Gastrocnemius medialis (tissue), 4 donors: ENCODE results near the gene PWP2. TPM values are rescaled to one million over a fixed set of nuclear protein-coding genes. Genes with fewer than 3 reads are reported as not detected.
A peak's percentile ranks its signal among the peaks of the same experiment; 100 is the strongest.
"Not testable (repeated sequence)": the region's sequence is repeated elsewhere in the genome, so short reads cannot be mapped to it uniquely, and the experiment has no call there.

ENCODE experiments used
- ATAC-seq, 2 donors: fragments of 150-250 bp; one replicate each; pipeline ENCODE4 v1.9.1; 2016
- DNase-seq, 2 donors: peaks; one replicate each; pipeline ENCODE4 v3.0.0-alpha.2; 2019
- H3K27ac ChIP-seq, 4 donors: fragments of 200-600 bp; sonication (generic); 1 replicate in 1 of 4; 2 replicates in 3 of 4; pipeline ENCODE4 v1.5.1; 2016 to 2018; ENCODE audit warnings: mild to moderate bottlenecking in 2 of 4, moderate library complexity in 1 of 4
- H3K27me3 ChIP-seq, 3 donors: fragments of 200-600 bp; sonication (generic) in 2 of 3; 1 replicate in 1 of 3; 2 replicates in 2 of 3; pipeline versions ENCODE4 v1.5.1 to v1.6.0; 2016 to 2019; ENCODE audit warnings: mild to moderate bottlenecking in 1 of 3, moderate library complexity in 1 of 3
- H3K36me3 ChIP-seq, 2 donors: fragments of 200-600 bp; sonication (generic) in 1 of 2; one replicate each; pipeline ENCODE4 v1.5.1; 2017 to 2018
- H3K4me1 ChIP-seq, 2 donors: fragments of 200-600 bp; sonication (generic) in 1 of 2; one replicate each; pipeline ENCODE4 v1.5.1; 2016 to 2017; ENCODE audit warnings: mild to moderate bottlenecking in 2 of 2
- H3K4me3 ChIP-seq, 4 donors: fragments of 200-600 bp; sonication (generic) in 3 of 4; 1 replicate in 1 of 4; 2 replicates in 3 of 4; pipeline ENCODE4 v1.5.1; 2016 to 2019; ENCODE audit warnings: mild to moderate bottlenecking in 2 of 4
- H3K9me3 ChIP-seq, 3 donors: fragments of 200-600 bp; sonication (generic) in 2 of 3; 1 replicate in 1 of 3; 2 replicates in 2 of 3; pipeline ENCODE4 v1.5.1; 2016 to 2019
- POLR2A ChIP-seq, 2 donors: fragments of 450-650 bp; IDR thresholded peaks; one replicate each; pipeline ENCODE4 v1.6.1; 2017; ENCODE audit warnings: antibody characterized with exemption in 2 of 2, mild to moderate bottlenecking in 2 of 2, moderate library complexity in 2 of 2
- in situ Hi-C, 4 donors: fragments of 200-750 bp; cut with MboI; loops; one replicate each; pipeline versions ENCODE4 v1.15.0 to v1.8.0; 2017; ENCODE audit warnings: low sequenced_read_pairs in 4 of 4
- intact Hi-C: fragments of 100-400 bp; cut with DNase I; formaldehyde crosslinking; loops from one replicate; pipeline ENCODE4 v1.15.1; 2023; ENCODE audit warnings: low total_unique reads
- total RNA-seq, 4 donors: library from RNA; depleted of rRNA; stranded (reverse); fragments of >200 nt; gene quantifications; one replicate each; pipeline versions ENCODE4 v1.1.0 to v1.2.3, GENCODE V29; 2016
- TF ChIP-seq, protein P1 (sequence below), 5 experiments: fragments of 450-650 bp in 3 of 5; fragments of 200-600 bp in 2 of 5; sonication (generic) in 2 of 5; IDR thresholded peaks in 4 of 5; conservative IDR thresholded peaks in 1 of 5; 1 replicate in 4 of 5; 2 replicates in 1 of 5; pipeline ENCODE4 v1.5.1; 2016 to 2019; ENCODE audit warnings: antibody characterized with exemption in 5 of 5, mild to moderate bottlenecking in 3 of 5, moderate library complexity in 3 of 5

PWP2 gene
- total RNA-seq, 4 donors from 2014 or later, result 3.9 to 19.2 (median 7.9) TPM

DNA sequence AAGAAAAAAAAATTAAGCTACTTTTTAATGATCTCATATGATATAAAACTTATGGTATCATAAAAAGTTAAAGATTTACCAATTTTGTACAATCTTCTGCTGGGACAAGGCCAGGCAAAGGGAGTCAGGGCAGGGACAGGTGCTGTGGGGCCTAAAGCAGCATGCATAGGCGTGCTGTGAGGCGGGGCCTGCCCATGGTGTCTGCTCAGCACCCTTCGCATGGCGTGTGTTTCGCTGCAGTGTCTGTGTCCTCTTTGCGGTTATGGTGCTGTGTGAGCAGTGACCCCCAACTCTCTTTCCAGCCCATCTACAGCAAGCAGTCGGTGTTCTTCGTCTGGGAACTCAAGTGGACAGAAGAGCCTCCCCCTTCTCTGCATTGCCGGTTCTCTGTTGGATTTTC is 13.4 kb upstream of the PWP2 start:
- Histone ChIP-seq H3K4me3 (no peak overlapping the region), H3K36me3 (peaks cover 0 to 65% of the 10 kb centered on the region in 2 donors), H3K9me3 (no peaks in the 10 kb centered on the region), H3K27ac (no peak overlapping the region), H3K4me1 (no peaks in the 10 kb centered on the region), H3K27me3 (no peaks in the 10 kb centered on the region)
- TF ChIP-seq, protein P1, sequence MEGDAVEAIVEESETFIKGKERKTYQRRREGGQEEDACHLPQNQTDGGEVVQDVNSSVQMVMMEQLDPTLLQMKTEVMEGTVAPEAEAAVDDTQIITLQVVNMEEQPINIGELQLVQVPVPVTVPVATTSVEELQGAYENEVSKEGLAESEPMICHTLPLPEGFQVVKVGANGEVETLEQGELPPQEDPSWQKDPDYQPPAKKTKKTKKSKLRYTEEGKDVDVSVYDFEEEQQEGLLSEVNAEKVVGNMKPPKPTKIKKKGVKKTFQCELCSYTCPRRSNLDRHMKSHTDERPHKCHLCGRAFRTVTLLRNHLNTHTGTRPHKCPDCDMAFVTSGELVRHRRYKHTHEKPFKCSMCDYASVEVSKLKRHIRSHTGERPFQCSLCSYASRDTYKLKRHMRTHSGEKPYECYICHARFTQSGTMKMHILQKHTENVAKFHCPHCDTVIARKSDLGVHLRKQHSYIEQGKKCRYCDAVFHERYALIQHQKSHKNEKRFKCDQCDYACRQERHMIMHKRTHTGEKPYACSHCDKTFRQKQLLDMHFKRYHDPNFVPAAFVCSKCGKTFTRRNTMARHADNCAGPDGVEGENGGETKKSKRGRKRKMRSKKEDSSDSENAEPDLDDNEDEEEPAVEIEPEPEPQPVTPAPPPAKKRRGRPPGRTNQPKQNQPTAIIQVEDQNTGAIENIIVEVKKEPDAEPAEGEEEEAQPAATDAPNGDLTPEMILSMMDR (IDR thresholded peaks at IDR 0.05 in 4 of 5, conservative IDR thresholded peaks at IDR 0.05 in 1 of 5), result no peak
- no peak for TF ChIP-seq POLR2A (IDR thresholded peaks at IDR 0.05)
- in situ Hi-C loops, result no loop called here
- intact Hi-C loops, result no loop called here
- DNase-seq, result no peak
- ATAC-seq, result no peak

- ATAC-seq (no peak), DNase-seq (no peak)
- H3K27ac ChIP-seq, result no peak overlapping the region
- H3K27me3 ChIP-seq, result no peaks in the 10 kb centered on the region
- peaks cover 0 to 54% of the 10 kb centered on the region in 2 donors for H3K36me3 ChIP-seq
- H3K4me1 ChIP-seq, result no peaks in the 10 kb centered on the region
- in situ Hi-C loops (no loop called here), intact Hi-C loops (no loop called here)
- no peaks in the 10 kb centered on the region for H3K9me3 ChIP-seq
- TF ChIP-seq POLR2A (IDR thresholded peaks at IDR 0.05), result no peak
- TF ChIP-seq, protein P1 (IDR thresholded peaks at IDR 0.05 in 4 of 5, conservative IDR thresholded peaks at IDR 0.05 in 1 of 5), result no peak
- no peak overlapping the region for H3K4me3 ChIP-seq
These were observed 12.4 kb upstream of the PWP2 start for GRCh38 chr21:44094832-44095231.

- DNase-seq, H3K27me3 ChIP-seq, intact Hi-C loops, H3K9me3 ChIP-seq, H3K27ac ChIP-seq, H3K4me1 ChIP-seq, in situ Hi-C loops, H3K4me3 ChIP-seq, ATAC-seq: not testable (repeated sequence)
- peaks cover 0 to 20% of the 10 kb centered on the region in 2 donors for H3K36me3 ChIP-seq
These were observed 8.7 kb upstream of the PWP2 start for GRCh38 chr21:44098507-44098906.

- ATAC-seq, H3K27ac ChIP-seq, intact Hi-C loops, H3K4me3 ChIP-seq, in situ Hi-C loops, DNase-seq, H3K4me1 ChIP-seq, H3K9me3 ChIP-seq, H3K27me3 ChIP-seq: not testable (repeated sequence)
- H3K36me3 ChIP-seq, result peaks cover 0 to 15% of the 10 kb centered on the region in 2 donors
These were observed 8.2 kb upstream of the PWP2 start for GRCh38 chr21:44098964-44099363.

- in situ Hi-C loops, H3K36me3 ChIP-seq: not testable (repeated sequence)
- peak overlapping the region in 3 of 4 donors; percentile 40 to 51 (median 50) for H3K4me3 ChIP-seq
These were observed 390 bp downstream of the PWP2 start for GRCh38 chr21:44107589-44107988.

DNA sequence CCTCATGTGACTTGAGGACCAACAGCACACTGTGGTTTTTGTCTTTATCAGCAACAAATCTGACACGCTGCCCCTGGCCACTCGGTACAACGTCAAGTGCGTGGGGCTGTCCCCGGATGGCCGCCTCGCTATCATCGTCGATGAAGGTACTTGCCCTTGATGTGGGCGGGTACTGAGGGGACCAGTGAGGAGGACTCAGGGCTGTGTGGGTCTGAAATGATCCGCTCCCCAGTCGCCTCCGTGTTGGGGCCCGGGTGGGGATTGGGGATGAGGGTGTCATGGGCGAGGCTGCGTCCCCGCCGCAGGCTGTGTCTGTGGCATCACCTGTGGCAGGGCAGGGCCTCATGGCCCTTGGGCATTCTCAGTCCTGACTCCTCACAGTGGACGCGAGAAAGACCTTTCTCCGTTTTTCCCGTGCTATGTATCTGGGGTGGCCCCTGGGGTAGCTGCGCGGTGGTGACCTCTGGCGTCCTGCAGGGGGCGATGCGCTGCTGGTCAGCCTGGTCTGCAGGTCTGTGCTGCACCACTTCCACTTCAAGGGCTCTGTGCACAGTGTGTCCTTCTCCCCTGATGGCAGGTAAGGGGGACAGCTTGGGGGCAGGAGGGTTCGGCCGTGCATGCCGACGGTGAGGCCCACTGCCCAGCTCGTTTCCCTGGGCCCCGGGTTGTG is 6.6 kb downstream of the PWP2 start:
- ATAC-seq, DNase-seq, H3K27me3 ChIP-seq, H3K27ac ChIP-seq, H3K4me1 ChIP-seq, H3K36me3 ChIP-seq, H3K9me3 ChIP-seq, H3K4me3 ChIP-seq, in situ Hi-C loops, intact Hi-C loops: not testable (repeated sequence)

More at GRCh38 chr21:44107589-44107988, 390 bp downstream of the PWP2 start:
- peak overlapping the region in 1 of 4 donors; percentile 74 for H3K27ac ChIP-seq
- H3K9me3 ChIP-seq, H3K4me1 ChIP-seq, intact Hi-C loops, DNase-seq, H3K27me3 ChIP-seq: not testable (repeated sequence)
- peak; percentile 25 to 26 for ATAC-seq

GRCh38 chr21:44122131-44122530 is 14.9 kb downstream of the PWP2 start:
- DNase-seq, H3K4me1 ChIP-seq, H3K9me3 ChIP-seq, H3K4me3 ChIP-seq, ATAC-seq, H3K36me3 ChIP-seq, H3K27me3 ChIP-seq, in situ Hi-C loops, H3K27ac ChIP-seq, intact Hi-C loops: not testable (repeated sequence)

DNA sequence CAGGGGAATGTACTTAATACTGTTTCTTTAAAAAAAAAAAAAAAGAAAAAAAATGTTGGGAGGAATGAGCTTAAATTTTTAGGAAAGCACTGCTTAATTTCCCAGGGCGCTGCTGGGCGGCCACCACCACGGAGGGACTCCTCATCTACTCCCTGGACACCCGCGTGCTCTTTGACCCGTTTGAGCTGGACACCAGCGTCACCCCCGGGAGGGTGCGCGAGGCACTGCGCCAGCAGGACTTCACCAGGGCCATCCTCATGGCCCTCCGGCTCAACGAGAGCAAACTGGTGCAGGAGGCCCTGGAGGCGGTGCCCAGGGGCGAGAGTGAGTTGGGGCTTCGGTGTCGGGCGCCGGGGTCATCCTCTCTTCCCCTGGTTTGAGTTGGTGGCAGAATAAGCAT is 20.6 kb downstream of the PWP2 start:
- H3K27ac ChIP-seq, intact Hi-C loops, H3K36me3 ChIP-seq, DNase-seq, ATAC-seq, H3K27me3 ChIP-seq, H3K4me3 ChIP-seq, H3K4me1 ChIP-seq, in situ Hi-C loops, H3K9me3 ChIP-seq: not testable (repeated sequence)

- H3K9me3 ChIP-seq, intact Hi-C loops, H3K4me1 ChIP-seq, DNase-seq, in situ Hi-C loops, H3K36me3 ChIP-seq, H3K27me3 ChIP-seq, H3K4me3 ChIP-seq: not testable (repeated sequence)
- peak overlapping the region in 1 of 4 donors; percentile 65 for H3K27ac ChIP-seq
- peak in 1 of 2 donors; percentile 5 for ATAC-seq
These were observed 26.5 kb downstream of the PWP2 start for GRCh38 chr21:44133715-44134057.

DNA sequence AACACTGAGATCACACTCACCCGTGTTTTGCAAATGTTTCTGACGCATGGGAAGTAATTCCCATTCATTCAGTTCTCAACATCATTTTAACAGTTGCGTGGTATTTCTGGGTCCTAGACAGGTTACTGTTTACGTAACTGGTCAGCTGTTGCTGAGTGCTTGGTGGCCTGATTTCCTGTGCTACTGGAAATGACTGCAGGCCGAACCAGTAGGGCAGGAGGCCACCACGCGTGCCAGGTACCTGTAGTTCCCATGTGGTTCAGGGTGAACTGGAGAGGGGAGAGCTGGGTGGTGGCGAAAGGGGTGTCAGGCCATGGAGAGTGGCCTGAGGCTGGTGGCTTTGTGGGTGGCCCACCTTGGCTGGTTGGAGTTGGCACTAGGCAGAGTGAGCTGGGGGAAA is 27.5 kb downstream of the PWP2 start:
- H3K4me3 ChIP-seq, DNase-seq, H3K27me3 ChIP-seq, H3K9me3 ChIP-seq, H3K4me1 ChIP-seq, in situ Hi-C loops, H3K36me3 ChIP-seq, intact Hi-C loops, H3K27ac ChIP-seq: not testable (repeated sequence)
- peak; percentile 48 to 60 for ATAC-seq
